Muscle of arm (tissue), 12 donors: ENCODE results near the gene SNX14. TPM values are rescaled to one million over a fixed set of nuclear protein-coding genes. Genes with fewer than 3 reads are reported as not detected.
A peak's percentile ranks its signal among the peaks of the same experiment; 100 is the strongest.
"Not testable (repeated sequence)": the region's sequence is repeated elsewhere in the genome, so short reads cannot be mapped to it uniquely, and the experiment has no call there.

Source experiments
- DNase-seq: peaks from one replicate; pipeline ENCODE4 v3.0.0-alpha.2; 2013
- polyA plus RNA-seq, 12 donors: library from polyadenylated mRNA; unstranded; fragments of 120-200 nt; gene quantifications; one replicate each; pipeline ENCODE4 v1.2.1, GENCODE V29; 2013; ENCODE audit not compliant: insufficient read length in 12 of 12

SNX14 gene
- polyA plus RNA-seq, 12 donors = 30.8 to 96.1 (median 55.4) TPM; not detected in 1

- DNase-seq = no peak
These were observed 706 bp upstream of the SNX14 start for GRCh38 chr6:85594197-85594930.

GRCh38 chr6:85592033-85592432, 1.6 kb downstream of the SNX14 start:
- DNase-seq = no peak

GRCh38 chr6:85591207-85591606, 2.5 kb downstream of the SNX14 start:
- no peak for DNase-seq

GRCh38 chr6:85585741-85586140, 7.9 kb downstream of the SNX14 start:
- DNase-seq = no peak

- DNase-seq = not testable (repeated sequence)
These were observed 10.8 kb downstream of the SNX14 start for GRCh38 chr6:85582832-85583231.

GRCh38 chr6:85581572-85581971, 12.1 kb downstream of the SNX14 start:
- DNase-seq = no peak

- no peak for DNase-seq
These were observed 12.8 kb downstream of the SNX14 start for GRCh38 chr6:85580878-85581267.

- DNase-seq = no peak
These were observed 13.4 kb downstream of the SNX14 start for GRCh38 chr6:85580118-85580877.

GRCh38 chr6:85579581-85579980, 14.1 kb downstream of the SNX14 start:
- no peak for DNase-seq

- peak; percentile 26 for DNase-seq
These were observed 17.2 kb downstream of the SNX14 start for GRCh38 chr6:85576476-85576875.

GRCh38 chr6:85574932-85575598, 18.6 kb downstream of the SNX14 start:
- no peak for DNase-seq

GRCh38 chr6:85569323-85569722, 24.3 kb downstream of the SNX14 start:
- no peak for DNase-seq

- DNase-seq = no peak
These were observed 25.2 kb downstream of the SNX14 start for GRCh38 chr6:85568411-85568810.

GRCh38 chr6:85565736-85566135, 27.9 kb downstream of the SNX14 start:
- DNase-seq = no peak

GRCh38 chr6:85564223-85564622, 29.4 kb downstream of the SNX14 start:
- not testable (repeated sequence) for DNase-seq

- DNase-seq = no peak
These were observed 31.8 kb downstream of the SNX14 start for GRCh38 chr6:85561750-85562357.

- no peak for DNase-seq
These were observed 36.5 kb downstream of the SNX14 start for GRCh38 chr6:85556992-85557668.

- DNase-seq = no peak
These were observed 41.0 kb downstream of the SNX14 start for GRCh38 chr6:85552652-85553051.

- DNase-seq = no peak
These were observed 42.4 kb downstream of the SNX14 start for GRCh38 chr6:85551264-85551663.

GRCh38 chr6:85547719-85548118, 45.9 kb downstream of the SNX14 start:
- DNase-seq = no peak

- no peak for DNase-seq
These were observed 48.9 kb downstream of the SNX14 start for GRCh38 chr6:85544776-85545175.

- peak; percentile 4 for DNase-seq
These were observed 56.6 kb downstream of the SNX14 start for GRCh38 chr6:85537055-85537494.
